KMS-11 (cell line): Measurements from ENCODE around the gene OR10V1.

Experiments used
- H2AFZ ChIP-seq: fragments of 200-600 bp; sonication (generic); 2 replicates; pipeline ENCODE4 v1.6.1; 2016; ENCODE audit warnings: antibody characterized with exemption, mixed run types, low read depth
- H3K27ac ChIP-seq: fragments of 200-600 bp; sonication (generic); 2 replicates; pipeline ENCODE4 v1.6.1; 2016; ENCODE audit warnings: mild to moderate bottlenecking, mixed run types
- H3K27me3 ChIP-seq: fragments of 200-600 bp; sonication (generic); 2 replicates; pipeline ENCODE4 v1.6.1; 2017; ENCODE audit warnings: mild to moderate bottlenecking, low read depth, mixed run types, moderate library complexity; ENCODE audit not compliant: insufficient read depth
- H3K36me3 ChIP-seq: fragments of 200-600 bp; sonication (generic); 2 replicates; pipeline ENCODE4 v1.6.1; 2017; ENCODE audit warnings: mild to moderate bottlenecking, mixed run types; ENCODE audit not compliant: insufficient read depth
- H3K4me1 ChIP-seq: fragments of 200-600 bp; sonication (generic); 2 replicates; pipeline ENCODE4 v1.6.1; 2016; ENCODE audit warnings: mild to moderate bottlenecking, low read depth, mixed run types; ENCODE audit not compliant: poor library complexity, severe bottlenecking
- H3K4me2 ChIP-seq: fragments of 200-600 bp; sonication (generic); 2 replicates; pipeline ENCODE4 v1.7.0; 2016; ENCODE audit warnings: mild to moderate bottlenecking, mixed run types
- H3K4me3 ChIP-seq: fragments of 200-600 bp; sonication (generic); IDR thresholded peaks from 2 replicates; pipeline ENCODE4 v1.6.1; 2017; ENCODE audit warnings: low read depth, low read length, mixed read lengths; ENCODE audit not compliant: insufficient read depth
- H3K79me2 ChIP-seq: fragments of 200-600 bp; sonication (generic); 2 replicates; pipeline ENCODE4 v1.6.1; 2016; ENCODE audit warnings: low read depth, mixed run types; ENCODE audit not compliant: insufficient read depth
- H3K9ac ChIP-seq: fragments of 200-600 bp; sonication (generic); 2 replicates; pipeline ENCODE4 v1.6.1; 2016; ENCODE audit warnings: mild to moderate bottlenecking, mixed run types
- H4K20me1 ChIP-seq: fragments of 200-600 bp; sonication (generic); 2 replicates; pipeline ENCODE4 v1.6.1; 2016; ENCODE audit warnings: mild to moderate bottlenecking, mixed run types; ENCODE audit not compliant: insufficient read depth
- TF ChIP-seq, protein P1 (sequence below): fragments of 200-600 bp; sonication (generic); conservative IDR thresholded peaks from 2 replicates; pipeline ENCODE4 v1.6.1; 2017; ENCODE audit warnings: low read depth, mild to moderate bottlenecking, antibody characterized with exemption, low read length, moderate library complexity, mixed read lengths

The OR10V1 gene

DNA sequence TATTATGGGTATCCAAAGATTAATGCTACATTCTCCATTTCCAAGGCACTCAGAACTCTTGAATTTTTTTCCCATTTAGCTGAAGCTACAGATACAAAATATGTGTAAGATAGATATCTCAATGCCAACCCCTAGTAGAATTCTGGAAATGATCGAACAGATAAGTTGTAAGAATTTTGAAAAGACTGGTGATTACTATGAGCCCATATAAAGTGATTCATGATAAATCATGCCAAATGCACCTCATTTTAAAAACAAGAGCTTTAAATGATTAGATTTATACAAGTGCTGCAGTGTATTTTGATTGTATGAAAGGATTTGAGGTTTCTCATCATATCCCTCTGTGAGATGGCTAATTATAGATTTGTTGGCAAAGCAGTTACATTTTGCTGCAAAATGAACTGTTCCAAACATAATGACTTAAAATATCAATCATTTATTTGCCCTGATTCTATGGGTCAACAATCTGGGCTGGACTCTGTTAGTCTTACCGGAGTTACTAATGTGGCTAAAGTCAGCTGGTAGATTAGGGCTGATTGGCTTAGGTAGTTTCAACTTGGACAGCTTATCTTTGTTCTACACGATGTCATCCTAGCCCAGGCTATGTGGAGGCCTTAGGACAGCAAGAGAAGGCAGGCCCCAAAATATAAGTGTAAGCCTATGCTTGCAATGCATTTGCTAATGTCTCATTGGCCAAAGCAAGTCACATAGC lies 3.4 kb downstream of the OR10V1 start:
- Histone ChIP-seq H3K27ac (no peak overlapping the region), H3K4me3 (no peak overlapping the region), H4K20me1 (no peaks in the 10 kb centered on the region), H3K4me2 (no peak overlapping the region), H3K79me2 (no peaks in the 10 kb centered on the region), H3K4me1 (no peaks in the 10 kb centered on the region), H3K9ac (no peak overlapping the region), H3K27me3 (no peaks in the 10 kb centered on the region), H3K36me3 (no peaks in the 10 kb centered on the region), H2AFZ (no peak overlapping the region)
- TF ChIP-seq, protein P1, sequence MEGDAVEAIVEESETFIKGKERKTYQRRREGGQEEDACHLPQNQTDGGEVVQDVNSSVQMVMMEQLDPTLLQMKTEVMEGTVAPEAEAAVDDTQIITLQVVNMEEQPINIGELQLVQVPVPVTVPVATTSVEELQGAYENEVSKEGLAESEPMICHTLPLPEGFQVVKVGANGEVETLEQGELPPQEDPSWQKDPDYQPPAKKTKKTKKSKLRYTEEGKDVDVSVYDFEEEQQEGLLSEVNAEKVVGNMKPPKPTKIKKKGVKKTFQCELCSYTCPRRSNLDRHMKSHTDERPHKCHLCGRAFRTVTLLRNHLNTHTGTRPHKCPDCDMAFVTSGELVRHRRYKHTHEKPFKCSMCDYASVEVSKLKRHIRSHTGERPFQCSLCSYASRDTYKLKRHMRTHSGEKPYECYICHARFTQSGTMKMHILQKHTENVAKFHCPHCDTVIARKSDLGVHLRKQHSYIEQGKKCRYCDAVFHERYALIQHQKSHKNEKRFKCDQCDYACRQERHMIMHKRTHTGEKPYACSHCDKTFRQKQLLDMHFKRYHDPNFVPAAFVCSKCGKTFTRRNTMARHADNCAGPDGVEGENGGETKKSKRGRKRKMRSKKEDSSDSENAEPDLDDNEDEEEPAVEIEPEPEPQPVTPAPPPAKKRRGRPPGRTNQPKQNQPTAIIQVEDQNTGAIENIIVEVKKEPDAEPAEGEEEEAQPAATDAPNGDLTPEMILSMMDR = no peak

DNA sequence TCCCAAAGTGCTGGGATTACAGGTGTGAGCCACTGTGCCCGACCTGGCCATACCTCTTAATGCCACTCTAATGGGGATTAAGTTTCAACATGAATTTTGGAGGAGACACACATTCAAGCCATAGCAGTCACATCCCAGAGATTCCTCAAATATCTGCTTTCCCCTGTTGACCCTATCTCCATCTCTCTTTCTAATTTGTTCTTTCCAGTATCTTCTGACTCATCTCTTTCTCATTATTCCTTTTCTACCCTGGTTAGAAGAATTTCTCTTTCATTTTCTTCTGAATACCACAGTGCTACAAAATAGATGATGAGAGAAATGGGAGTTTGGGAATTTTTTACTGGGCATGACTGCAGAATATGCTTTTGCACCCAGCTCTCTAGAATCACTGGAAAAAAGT lies 5.1 kb downstream of the OR10V1 start:
- no peak overlapping the region for H3K27ac ChIP-seq
- H3K27me3 ChIP-seq = no peaks in the 10 kb centered on the region
- H3K4me3 ChIP-seq = no peak overlapping the region
- no peak overlapping the region for H3K4me2 ChIP-seq
- no peaks in the 10 kb centered on the region for H4K20me1 ChIP-seq
- no peak overlapping the region for H3K9ac ChIP-seq
- TF ChIP-seq, protein P1 = no peak
- H3K36me3 ChIP-seq = no peaks in the 10 kb centered on the region
- H3K79me2 ChIP-seq = no peaks in the 10 kb centered on the region
- no peak overlapping the region for H2AFZ ChIP-seq
- H3K4me1 ChIP-seq = no peaks in the 10 kb centered on the region

DNA sequence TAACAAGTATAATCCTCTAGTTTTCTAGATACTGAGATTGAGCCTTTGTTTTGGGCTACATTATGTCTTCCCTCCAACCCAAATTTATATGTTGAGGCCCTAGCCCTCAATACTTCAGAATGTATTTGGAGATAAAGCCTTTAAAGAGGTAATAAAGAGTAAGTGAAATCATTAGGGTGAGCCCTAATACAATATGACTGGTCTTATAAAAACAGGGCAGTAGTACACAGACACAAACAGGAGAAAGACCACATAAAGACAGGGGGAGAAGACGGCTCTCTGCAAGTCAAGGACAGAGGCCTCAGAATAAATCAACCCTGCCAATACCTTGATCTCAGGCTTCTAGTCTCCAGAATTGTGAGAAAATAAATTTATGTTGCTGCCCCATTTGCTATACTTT lies 6.3 kb downstream of the OR10V1 start:
- H3K27ac ChIP-seq = no peak overlapping the region
- H3K4me2 ChIP-seq = no peak overlapping the region
- H3K9ac ChIP-seq = no peak overlapping the region

DNA sequence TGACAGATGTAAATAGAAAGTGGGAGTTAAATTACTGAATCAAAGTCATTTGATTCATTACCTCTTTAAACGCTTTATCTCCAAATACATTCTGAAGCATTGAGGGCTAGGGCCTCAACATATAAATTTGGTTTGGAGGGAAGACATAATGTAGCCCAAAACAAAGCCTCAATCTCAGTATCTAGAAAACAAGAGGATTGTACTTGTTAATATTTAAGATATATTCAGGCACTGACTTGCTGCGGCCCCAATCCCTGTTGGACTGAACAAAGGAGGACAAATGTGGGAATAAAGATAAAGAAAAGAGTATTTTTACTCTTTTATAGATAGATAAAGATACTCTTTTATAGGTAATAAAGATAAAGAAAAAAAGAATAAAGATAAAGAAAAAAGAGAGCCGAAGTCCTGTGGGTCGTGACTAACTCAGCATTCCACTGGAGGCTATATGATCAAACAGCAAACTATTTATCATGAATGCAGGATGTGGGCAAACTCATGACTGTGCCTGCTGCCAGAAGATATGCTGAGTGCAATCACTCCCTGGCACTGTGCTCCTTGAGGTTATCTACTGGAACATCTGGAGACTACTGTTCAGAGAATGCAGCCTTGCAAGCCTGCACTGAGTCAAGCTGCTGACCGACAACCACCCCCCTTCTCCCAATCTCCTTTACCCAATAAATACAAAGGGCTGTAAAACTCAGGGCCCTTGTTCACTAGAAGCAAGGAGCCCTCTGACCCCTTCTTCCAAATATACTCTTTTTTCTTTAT lies 6.9 kb downstream of the OR10V1 start:
- Histone ChIP-seq H3K4me1 (no peaks in the 10 kb centered on the region), H2AFZ (no peak overlapping the region), H3K79me2 (no peaks in the 10 kb centered on the region), H3K4me3 (no peak overlapping the region), H3K36me3 (no peaks in the 10 kb centered on the region), H3K27ac (no peak overlapping the region), H3K9ac (no peak overlapping the region), H3K27me3 (no peaks in the 10 kb centered on the region), H3K4me2 (no peak overlapping the region), H4K20me1 (no peaks in the 10 kb centered on the region)
- TF ChIP-seq, protein P1 = no peak

More for the DNA sequence above, 6.3 kb downstream of the OR10V1 start:
- Histone ChIP-seq H4K20me1 (no peaks in the 10 kb centered on the region), H3K27me3 (no peaks in the 10 kb centered on the region), H2AFZ (no peak overlapping the region), H3K4me1 (no peaks in the 10 kb centered on the region), H3K4me3 (no peak overlapping the region), H3K36me3 (no peaks in the 10 kb centered on the region), H3K79me2 (no peaks in the 10 kb centered on the region)
- TF ChIP-seq, protein P1 = no peak
